ENCODE measurements around the gene EVI5. TPM values are rescaled to one million over a fixed set of nuclear protein-coding genes. Genes with fewer than 3 reads are reported as not detected.

Gene EVI5
- total and polyA plus RNA-seq, 7 donors: 4.5 to 53.5 (median 39.9) TPM

GRCh38 chr1:92470216-92470615 lies 314.7 kb downstream of the EVI5 start:
- DNase-seq: no peak
- TF ChIP-seq EP300 (IDR thresholded peaks at IDR 0.05) (no peak), CTCF (IDR thresholded peaks at IDR 0.05) (no peak), POLR2A (IDR thresholded peaks at IDR 0.05) (no peak), POLR2AphosphoS5 (IDR thresholded peaks at IDR 0.05) (no peak)
- no peaks in the 10 kb centered on the region for H3K4me1 ChIP-seq
- peaks cover 0 to 3% (median 0%) of the 10 kb centered on the region in 3 donors for H3K27me3 ChIP-seq
- intact Hi-C loops (cut with DNase I): no loop called here
- no peaks in the 10 kb centered on the region for H3K9me3 ChIP-seq
- no peaks in the 10 kb centered on the region for H3K36me3 ChIP-seq
- H3K27ac ChIP-seq: no peak overlapping the region
- no peak overlapping the region for H3K4me3 ChIP-seq
- 93 to 95% methylated on average over 1 of the region's 1 CpG for WGBS, 2 donors

- Histone ChIP-seq H3K4me3 (no peak overlapping the region), H3K36me3 (no peaks in the 10 kb centered on the region), H3K27ac (no peak overlapping the region), H3K9me3 (no peaks in the 10 kb centered on the region), H3K27me3 (peaks cover 0 to 6% (median 0%) of the 10 kb centered on the region in 3 donors), H3K4me1 (no peaks in the 10 kb centered on the region)
- intact Hi-C loops (cut with DNase I): no loop called here
- DNase-seq: no peak
- TF ChIP-seq POLR2A (IDR thresholded peaks at IDR 0.05) (no peak), EP300 (IDR thresholded peaks at IDR 0.05) (no peak), POLR2AphosphoS5 (IDR thresholded peaks at IDR 0.05) (no peak), CTCF (IDR thresholded peaks at IDR 0.05) (no peak)
- 75 to 86% methylated on average over 1 of the region's 1 CpG for WGBS, 2 donors
These were observed 318.1 kb downstream of the EVI5 start for GRCh38 chr1:92466683-92467352.

GRCh38 chr1:92465256-92465647 lies 319.7 kb downstream of the EVI5 start:
- no peaks in the 10 kb centered on the region for H3K9me3 ChIP-seq
- H3K27ac ChIP-seq: no peak overlapping the region
- no peak overlapping the region for H3K4me3 ChIP-seq
- TF ChIP-seq CTCF (IDR thresholded peaks at IDR 0.05) (no peak), POLR2AphosphoS5 (IDR thresholded peaks at IDR 0.05) (no peak), EP300 (IDR thresholded peaks at IDR 0.05) (no peak), POLR2A (IDR thresholded peaks at IDR 0.05) (no peak)
- WGBS, 2 donors: 92 to 97% methylated on average over 1 of the region's 1 CpG
- no peaks in the 10 kb centered on the region for H3K36me3 ChIP-seq
- no peaks in the 10 kb centered on the region for H3K4me1 ChIP-seq
- no peak for DNase-seq
- intact Hi-C loops (cut with DNase I): no loop called here
- H3K27me3 ChIP-seq: peaks cover 0 to 6% (median 0%) of the 10 kb centered on the region in 3 donors

- H3K4me1 ChIP-seq: no peaks in the 10 kb centered on the region
- WGBS, 2 donors: 36 to 71% methylated on average over 4 of the region's 4 CpGs
- no peaks in the 10 kb centered on the region for H3K9me3 ChIP-seq
- TF ChIP-seq POLR2AphosphoS5 (IDR thresholded peaks at IDR 0.05) (no peak), EP300 (IDR thresholded peaks at IDR 0.05) (no peak), POLR2A (IDR thresholded peaks at IDR 0.05) (no peak), CTCF (IDR thresholded peaks at IDR 0.05) (no peak)
- no peak overlapping the region for H3K4me3 ChIP-seq
- H3K36me3 ChIP-seq: no peaks in the 10 kb centered on the region
- no peak overlapping the region for H3K27ac ChIP-seq
- peaks cover 0 to 6% (median 0%) of the 10 kb centered on the region in 3 donors for H3K27me3 ChIP-seq
- intact Hi-C loops (cut with DNase I): no loop called here
- DNase-seq: no peak
These were observed 320.2 kb downstream of the EVI5 start for GRCh38 chr1:92464588-92465255.

Measured in sigmoid colon (tissue), 7 donors.